Calu3 (cell line): ENCODE measurements around the gene CACHD1. TPM values are rescaled to one million over a fixed set of nuclear protein-coding genes. Genes with fewer than 3 reads are reported as not detected.
"Not testable (repeated sequence)": the region's sequence is repeated elsewhere in the genome, so short reads cannot be mapped to it uniquely, and the experiment has no call there.

Experiments
- BruUV-seq: library from RNA; stranded (reverse); fragments of 400-500 nt; replicated peaks from 2 replicates; lab custom pipeline; 2021; lab: Mats Ljungman, UMichigan
- CTCF ChIA-PET: fragments of 300-600 bp; sonication (Branson Sonifier 250); formaldehyde crosslinking; loops from one replicate; lab custom pipeline; 2022; ENCODE audit warnings: antibody characterized with exemption; lab: Charles Lee
- DNase-seq: peaks from one replicate; pipeline ENCODE4 v3.0.0; 2022
- H3K27ac Mint-ChIP-seq: one replicate; pipeline ENCODE4 v1.8.0; 2022; ENCODE audit warnings: mixed read lengths; ENCODE audit not compliant: unreplicated experiment
- H3K27me3 Mint-ChIP-seq: one replicate; pipeline ENCODE4 v1.8.0; 2022; ENCODE audit warnings: mixed read lengths; ENCODE audit not compliant: unreplicated experiment
- H3K36me3 Mint-ChIP-seq: one replicate; pipeline ENCODE4 v1.8.0; 2022; ENCODE audit warnings: mild to moderate bottlenecking, moderate library complexity, mixed read lengths; ENCODE audit not compliant: insufficient read depth, unreplicated experiment
- H3K4me1 Mint-ChIP-seq: one replicate; pipeline ENCODE4 v1.8.0; 2022; ENCODE audit warnings: mild to moderate bottlenecking, low read depth, mixed read lengths; ENCODE audit not compliant: unreplicated experiment
- H3K4me3 Mint-ChIP-seq: one replicate; pipeline ENCODE4 v1.8.0; 2022; ENCODE audit warnings: mild to moderate bottlenecking, low read depth, moderate library complexity, mixed read lengths; ENCODE audit not compliant: unreplicated experiment
- H3K9me3 Mint-ChIP-seq: one replicate; pipeline ENCODE4 v1.8.0; 2022; ENCODE audit warnings: low read depth, mixed read lengths; ENCODE audit not compliant: unreplicated experiment
- intact Hi-C: fragments of 100-400 bp; cut with micrococcal nuclease; formaldehyde crosslinking; loops from one replicate; pipeline ENCODE4 v1.10.0; 2022; ENCODE audit not compliant: unreplicated experiment
- total RNA-seq: library from RNA; stranded (reverse); gene quantifications from 2 replicates; pipeline ENCODE4 v1.2.3, GENCODE V29; 2022
- TF ChIP-seq, protein P1 (sequence below): fragments of 200-600 bp; IDR thresholded peaks from one replicate; pipeline ENCODE4 v1.8.0; 2022; ENCODE audit warnings: antibody characterized with exemption; ENCODE audit not compliant: unreplicated experiment

Gene CACHD1
- total RNA-seq, 1 experiment from 2014 or later = 3.5 TPM

DNA sequence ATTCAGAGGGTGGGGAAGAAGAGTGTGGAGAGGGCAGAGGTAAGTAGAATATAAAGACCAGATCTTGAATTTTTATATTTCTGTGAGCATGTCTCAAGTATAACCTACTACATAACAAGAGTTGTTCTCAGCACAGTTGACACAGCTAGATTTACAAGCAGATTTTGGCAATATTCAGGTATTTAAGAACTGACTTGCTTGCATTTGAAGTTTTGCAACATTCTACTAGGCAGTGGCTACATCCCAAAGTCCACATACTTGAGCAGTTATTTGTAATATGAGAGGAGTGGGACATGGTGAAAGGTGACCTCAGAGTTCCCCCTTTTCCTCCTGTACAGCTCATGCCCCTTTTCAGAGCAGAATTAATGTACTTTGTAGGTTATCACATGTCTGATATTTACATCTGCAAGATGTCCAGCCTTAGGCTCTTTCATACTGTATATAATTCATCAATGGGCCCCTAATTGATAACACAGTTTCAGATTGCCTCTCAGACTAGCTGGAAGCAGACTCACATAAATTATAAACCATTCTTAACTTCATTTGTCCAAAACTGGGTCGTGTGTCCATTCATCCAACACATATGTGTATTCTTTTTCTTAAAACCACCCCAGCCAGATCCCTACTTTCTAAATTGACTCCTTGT is 138.2 kb downstream of the CACHD1 start:
- H3K27me3 Mint-ChIP-seq = no peaks in the 10 kb centered on the region
- H3K4me3 Mint-ChIP-seq = no peak overlapping the region
- H3K9me3 Mint-ChIP-seq = peaks cover 3% of the 10 kb centered on the region
- H3K27ac Mint-ChIP-seq = no peak overlapping the region
- DNase-seq = no peak
- BruUV-seq = no TSS peak
- TF ChIP-seq, protein P1, sequence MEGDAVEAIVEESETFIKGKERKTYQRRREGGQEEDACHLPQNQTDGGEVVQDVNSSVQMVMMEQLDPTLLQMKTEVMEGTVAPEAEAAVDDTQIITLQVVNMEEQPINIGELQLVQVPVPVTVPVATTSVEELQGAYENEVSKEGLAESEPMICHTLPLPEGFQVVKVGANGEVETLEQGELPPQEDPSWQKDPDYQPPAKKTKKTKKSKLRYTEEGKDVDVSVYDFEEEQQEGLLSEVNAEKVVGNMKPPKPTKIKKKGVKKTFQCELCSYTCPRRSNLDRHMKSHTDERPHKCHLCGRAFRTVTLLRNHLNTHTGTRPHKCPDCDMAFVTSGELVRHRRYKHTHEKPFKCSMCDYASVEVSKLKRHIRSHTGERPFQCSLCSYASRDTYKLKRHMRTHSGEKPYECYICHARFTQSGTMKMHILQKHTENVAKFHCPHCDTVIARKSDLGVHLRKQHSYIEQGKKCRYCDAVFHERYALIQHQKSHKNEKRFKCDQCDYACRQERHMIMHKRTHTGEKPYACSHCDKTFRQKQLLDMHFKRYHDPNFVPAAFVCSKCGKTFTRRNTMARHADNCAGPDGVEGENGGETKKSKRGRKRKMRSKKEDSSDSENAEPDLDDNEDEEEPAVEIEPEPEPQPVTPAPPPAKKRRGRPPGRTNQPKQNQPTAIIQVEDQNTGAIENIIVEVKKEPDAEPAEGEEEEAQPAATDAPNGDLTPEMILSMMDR = no peak
- intact Hi-C loops = no loop called here
- no peaks in the 10 kb centered on the region for H3K36me3 Mint-ChIP-seq
- H3K4me1 Mint-ChIP-seq = no peaks in the 10 kb centered on the region
- CTCF ChIA-PET = no interaction called here

DNA sequence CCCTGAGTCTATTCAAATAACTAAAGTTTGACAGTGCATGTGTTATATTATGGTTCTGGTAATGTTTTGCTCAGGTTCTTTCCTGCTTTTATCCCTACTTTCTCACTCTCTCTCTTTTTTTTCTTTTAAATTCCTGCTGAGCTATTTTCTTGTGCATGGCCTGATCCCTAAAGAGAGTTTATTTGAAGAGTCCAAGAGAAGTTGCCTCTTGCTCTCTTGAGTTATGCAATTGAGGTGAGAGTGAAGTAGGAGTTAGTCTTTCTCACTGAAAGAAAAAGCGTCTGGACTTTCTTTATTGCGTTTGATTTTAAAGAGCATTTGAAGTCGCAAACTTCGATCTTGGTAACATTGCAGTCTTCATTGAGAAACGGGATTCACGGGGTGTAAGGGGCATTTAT is 138.7 kb downstream of the CACHD1 start:
- peaks cover 3% of the 10 kb centered on the region for H3K9me3 Mint-ChIP-seq
- H3K4me3 Mint-ChIP-seq = no peak overlapping the region
- no peaks in the 10 kb centered on the region for H3K27me3 Mint-ChIP-seq
- TF ChIP-seq, protein P1 = no peak
- DNase-seq = no peak
- H3K36me3 Mint-ChIP-seq = no peaks in the 10 kb centered on the region
- intact Hi-C loops = no loop called here
- no TSS peak for BruUV-seq
- H3K4me1 Mint-ChIP-seq = no peaks in the 10 kb centered on the region
- CTCF ChIA-PET = interaction anchor here (0.8 kb wide), 1 partner anchor 10 kb away, joined by 3 read pairs; no protein-coding TSS in a partner anchor
- no peak overlapping the region for H3K27ac Mint-ChIP-seq

DNA sequence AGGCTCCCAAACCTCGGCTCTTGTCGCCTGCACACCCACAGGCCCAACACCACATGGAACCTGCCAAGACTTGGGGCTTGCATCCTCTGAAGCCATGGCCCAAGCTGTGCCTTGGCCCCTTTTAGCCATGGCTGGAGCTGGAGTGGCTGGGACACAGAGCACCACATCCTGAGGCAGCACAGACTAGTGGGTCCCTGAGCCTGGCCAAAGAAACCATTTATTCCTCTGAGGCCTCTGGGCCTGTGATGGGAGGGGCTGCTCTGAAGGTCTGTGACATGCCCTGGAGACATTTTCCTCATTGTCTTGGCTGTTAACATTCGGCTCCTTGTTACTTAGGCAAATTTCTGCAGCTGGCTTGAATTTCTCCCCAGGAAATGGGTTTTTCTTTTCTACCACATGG is 141.0 kb downstream of the CACHD1 start:
- BruUV-seq, H3K9me3 Mint-ChIP-seq, intact Hi-C loops, DNase-seq, H3K27me3 Mint-ChIP-seq, H3K4me3 Mint-ChIP-seq, H3K27ac Mint-ChIP-seq, H3K36me3 Mint-ChIP-seq, CTCF ChIA-PET, H3K4me1 Mint-ChIP-seq: not testable (repeated sequence)

DNA sequence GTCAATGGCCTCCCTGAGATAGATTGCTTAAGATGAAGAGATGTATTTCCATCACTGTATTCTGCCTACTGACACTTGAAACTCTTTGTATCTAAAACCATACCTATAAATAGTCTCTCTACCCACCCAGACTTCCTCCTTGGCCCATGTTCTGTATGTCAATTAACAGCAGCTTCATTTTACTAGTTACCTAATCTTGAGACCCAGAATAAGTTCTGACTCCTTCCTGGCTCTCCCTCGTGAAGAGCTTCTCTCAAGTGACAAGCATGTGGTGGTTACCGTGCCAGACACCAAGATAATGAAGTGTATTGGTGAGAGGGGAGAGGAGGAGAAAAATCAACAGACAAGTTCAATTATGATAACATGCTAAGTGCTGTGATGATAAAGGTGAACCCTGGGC is 146.1 kb downstream of the CACHD1 start:
- Mint-ChIP-seq H3K27ac (no peak overlapping the region), H3K9me3 (peaks cover 3% of the 10 kb centered on the region), H3K36me3 (no peaks in the 10 kb centered on the region), H3K4me3 (no peak overlapping the region), H3K4me1 (no peaks in the 10 kb centered on the region), H3K27me3 (no peaks in the 10 kb centered on the region)
- TF ChIP-seq, protein P1 = no peak
- DNase-seq = no peak
- intact Hi-C loops = no loop called here
- CTCF ChIA-PET = no interaction called here
- no TSS peak for BruUV-seq

DNA sequence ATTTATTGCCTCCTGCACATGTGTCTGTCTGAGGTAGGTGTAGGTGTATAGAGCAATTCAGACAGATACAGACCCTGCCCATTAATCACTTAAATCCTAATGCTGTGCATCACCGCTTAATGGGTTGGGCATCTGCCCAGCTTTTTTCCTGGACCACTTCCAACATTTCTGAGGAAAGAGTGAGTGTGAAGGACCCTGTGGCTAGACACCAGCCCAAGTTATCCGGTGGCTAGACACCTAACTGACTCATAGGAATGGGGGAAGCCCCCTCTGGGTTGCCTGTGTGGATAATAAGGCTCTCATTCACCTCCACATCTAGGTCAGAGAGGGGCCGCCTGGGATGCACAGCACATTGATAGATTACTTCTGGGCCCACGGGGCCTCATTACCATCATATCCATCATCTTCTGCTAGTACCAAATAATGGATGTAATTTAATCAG is 153.8 kb downstream of the CACHD1 start:
- peak; percentile 46 for DNase-seq
- TF ChIP-seq, protein P1 = no peak
- no peaks in the 10 kb centered on the region for H3K36me3 Mint-ChIP-seq
- H3K9me3 Mint-ChIP-seq = no peaks in the 10 kb centered on the region
- no peaks in the 10 kb centered on the region for H3K27me3 Mint-ChIP-seq
- CTCF ChIA-PET = no interaction called here
- intact Hi-C loops = no loop called here
- no peak overlapping the region for H3K4me3 Mint-ChIP-seq
- no TSS peak for BruUV-seq
- H3K4me1 Mint-ChIP-seq = no peaks in the 10 kb centered on the region
- no peak overlapping the region for H3K27ac Mint-ChIP-seq
